A549 (cell line): ENCODE measurements around the gene RSPH6A. TPM values are rescaled to one million over a fixed set of nuclear protein-coding genes. Genes with fewer than 3 reads are reported as not detected.

ENCODE experiments used
- ATAC-seq, 2 experiments: fragments of 200-7000 bp in 1 of 2; fragments of >200 bp in 1 of 2; cut with Nextera tagmentation in 1 of 2; cut with Tn5 transposase in 1 of 2; 3 replicates each; pipeline versions ENCODE4 v1.8.0 to v1.9.1; 2018 to 2020; ENCODE audit warnings: mild to moderate bottlenecking in 1 of 2, moderate library complexity in 1 of 2
- CTCF ChIA-PET: fragments of 300-600 bp; sonication (Branson Sonifier 250); formaldehyde crosslinking; extraction: SDS; loops from one replicate; lab custom pipeline; 2021; ENCODE audit warnings: antibody characterized with exemption, inconsistent platforms; lab: Yijun Ruan, JAX
- POLR2A ChIA-PET: fragments of 350-600 bp; formaldehyde crosslinking; extraction: SDS; loops from one replicate; lab custom pipeline; 2021; ENCODE audit warnings: antibody characterized with exemption, inconsistent platforms; lab: Yijun Ruan, JAX
- DNase-seq, 2 experiments: peaks; one replicate each; pipeline versions ENCODE4 v3.0.0 to v3.0.0-alpha.2; 2011 to 2016; ENCODE audit warnings: low read depth in 1 of 2, low spot score in 1 of 2
- FAIRE-seq: peaks from 2 replicates; lab custom pipeline; 2011; peaks lifted over from hg19 to GRCh38; lab: Jason Lieb, UNC
- H3K27ac ChIP-seq, 2 experiments: fragments of >200 bp; sonication (Bioruptor Twin); formaldehyde crosslinking; 3 replicates each; pipeline ENCODE4 v1.5.1; 2016 to 2017
- H3K4me1 ChIP-seq: fragments of >200 bp; sonication (Bioruptor Twin); formaldehyde crosslinking; 3 replicates; pipeline ENCODE4 v1.6.1; 2016
- H3K4me2 ChIP-seq: fragments of >200 bp; sonication (Bioruptor Twin); formaldehyde crosslinking; 3 replicates; pipeline ENCODE4 v1.6.1; 2016
- H3K4me3 ChIP-seq: fragments of >200 bp; sonication (Bioruptor Twin); formaldehyde crosslinking; 3 replicates; pipeline ENCODE4 v1.5.1; 2016
- H3K9me3 ChIP-seq: fragments of >200 bp; sonication (Bioruptor Twin); formaldehyde crosslinking; 3 replicates; pipeline ENCODE4 v1.6.1; 2016
- CBX2 ChIP-seq: fragments of 200-600 bp; sonication (generic); IDR thresholded peaks from 2 replicates; pipeline ENCODE4 v1.6.1; 2016; ENCODE audit warnings: low read depth, mild to moderate bottlenecking, borderline replicate concordance
- CBX8 ChIP-seq: fragments of 200-600 bp; sonication (generic); IDR thresholded peaks from 2 replicates; pipeline ENCODE4 v1.6.1; 2016
- CEBPB ChIP-seq, 2 experiments: fragments of >200 bp in 1 of 2; sonication (Bioruptor Twin) in 1 of 2; formaldehyde crosslinking in 1 of 2; IDR thresholded peaks; 2 replicates each; pipeline ENCODE4 v1.6.1; 2012 to 2016
- CHD2 ChIP-seq: fragments of 150-350 bp; IDR thresholded peaks from 2 replicates; pipeline ENCODE4 v1.6.1; 2014; ENCODE audit warnings: low read length; ENCODE audit not compliant: partially characterized antibody
- CHD4 ChIP-seq: fragments of 200-600 bp; sonication (generic); IDR thresholded peaks from 2 replicates; pipeline ENCODE4 v1.6.1; 2016; ENCODE audit warnings: antibody characterized with exemption, mild to moderate bottlenecking, borderline replicate concordance
- EHF ChIP-seq: fragments of 250-450 bp; sonication (Bioruptor Pico); IDR thresholded peaks from 2 replicates; pipeline ENCODE4 v1.5.0; 2020; ENCODE audit warnings: mild to moderate bottlenecking
- ESRRA ChIP-seq: fragments of 150-350 bp; IDR thresholded peaks from 2 replicates; pipeline ENCODE4 v1.6.1; 2014; ENCODE audit warnings: mild to moderate bottlenecking, low read length, borderline replicate concordance
- FOXS1 ChIP-seq: fragments of 250-450 bp; sonication (Bioruptor Pico); IDR thresholded peaks from 2 replicates; pipeline ENCODE4 v1.5.0; 2020; ENCODE audit warnings: mild to moderate bottlenecking, moderate library complexity
- HOXA7 ChIP-seq: fragments of 250-450 bp; sonication (Bioruptor Pico); IDR thresholded peaks from 2 replicates; pipeline ENCODE4 v1.5.0; 2020; ENCODE audit warnings: mild to moderate bottlenecking, moderate library complexity
- JUNB ChIP-seq: fragments of >200 bp; sonication (Bioruptor Twin); formaldehyde crosslinking; IDR thresholded peaks from 2 replicates; pipeline ENCODE4 v1.6.1; 2016
- MAX ChIP-seq: IDR thresholded peaks from 2 replicates; pipeline ENCODE4 v1.6.1; 2012
- MYC ChIP-seq: IDR thresholded peaks from 2 replicates; pipeline ENCODE4 v1.6.1; 2012; ENCODE audit warnings: mild to moderate bottlenecking, inconsistent platforms, low read length, improper control_type of control experiment, borderline replicate concordance
- NFE2L2 ChIP-seq: fragments of 150-350 bp; conservative IDR thresholded peaks from 2 replicates; pipeline ENCODE4 v1.6.1; 2014; ENCODE audit warnings: low read length
- NPAS2 ChIP-seq: fragments of 250-450 bp; sonication (Bioruptor Pico); IDR thresholded peaks from 2 replicates; pipeline ENCODE4 v1.8.0; 2022; ENCODE audit warnings: mild to moderate bottlenecking, moderate library complexity, borderline replicate concordance
- NR3C1 ChIP-seq: fragments of >200 bp; sonication (Bioruptor Twin); formaldehyde crosslinking; IDR thresholded peaks from 3 replicates; pipeline ENCODE4 v1.6.1; 2017
- PHF8 ChIP-seq: fragments of 200-600 bp; sonication (generic); IDR thresholded peaks from 2 replicates; pipeline ENCODE4 v1.6.1; 2016; ENCODE audit warnings: low read depth, mild to moderate bottlenecking, antibody characterized with exemption, moderate library complexity, borderline replicate concordance
- POLR2A ChIP-seq: IDR thresholded peaks from 2 replicates; pipeline ENCODE4 v1.6.1; 2012; ENCODE audit warnings: mild to moderate bottlenecking, low read length
- RARB ChIP-seq: fragments of 250-450 bp; sonication (Bioruptor Pico); IDR thresholded peaks from 2 replicates; pipeline ENCODE4 v1.8.0; 2021; ENCODE audit warnings: mild to moderate bottlenecking, moderate library complexity
- REST ChIP-seq: fragments of 200-600 bp; sonication (generic); IDR thresholded peaks from 2 replicates; pipeline ENCODE4 v1.6.1; 2016; ENCODE audit warnings: antibody characterized with exemption, mild to moderate bottlenecking, moderate library complexity
- ZC3H11A ChIP-seq: fragments of 450-650 bp; IDR thresholded peaks from 2 replicates; pipeline ENCODE4 v1.6.1; 2014; ENCODE audit warnings: antibody characterized with exemption, mild to moderate bottlenecking
- ZFP36 ChIP-seq: fragments of 450-650 bp; IDR thresholded peaks from 2 replicates; pipeline ENCODE4 v1.6.1; 2014; ENCODE audit warnings: borderline replicate concordance; ENCODE audit not compliant: partially characterized antibody
- WGBS: methylation state at CpG from one replicate; pipeline ENCODE4 v1.1.6; 2017; ENCODE audit errors: missing lambda C conversion rate; 5-methylcytosine and 5-hydroxymethylcytosine counted together
- polyA plus RNA-seq, 4 experiments: library from polyadenylated mRNA; depleted of rRNA in 3 of 4; stranded (reverse); fragments of >200 nt; fragmentation: RNase III in 1 of 4; extraction: RNeasy Plus Mini Kit Qiagen cat#74134 plus additional on column Dnase treatment in 1 of 4; gene quantifications; 2 replicates in 3 of 4; 3 replicates in 1 of 4; pipeline ENCODE4 v1.2.3, GENCODE V29; 2011 to 2017

RSPH6A gene
- polyA plus RNA-seq, 2 of the 4 experiments (the other 2 are of a cell fraction), result not detected

- no peak for TF ChIP-seq NFE2L2
- TF ChIP-seq CEBPB (IDR thresholded peaks at IDR 0.05), result no peak
These were observed 13.4 kb upstream of the RSPH6A start (continued) for GRCh38 chr19:45828523-45828922.

- ChIA-PET POLR2A (interaction anchor here (1.2 to 1.5 kb wide), 2 partner anchors 10 to 35 kb away, joined by 3 to 5 read pairs; partner anchors contain the start of gene SYMPK), CTCF (interaction anchor here (1.2 to 62.0 kb wide), 3 partner anchors 9 to 55 kb away, joined by 4 to 2204 read pairs (median 38); partner anchors contain the start of genes DMPK, DMWD, RSPH6A and SIX5)
- TF ChIP-seq NR3C1, result no peak
- no peak for TF ChIP-seq ZC3H11A
- TF ChIP-seq POLR2A, result no peak
- Histone ChIP-seq H3K9me3 (no peaks in the 10 kb centered on the region), H3K4me1 (no peaks in the 10 kb centered on the region), H3K4me3 (no peak overlapping the region), H3K27ac (no peak overlapping the region), H3K4me2 (no peak overlapping the region)
- no peak for FAIRE-seq
- WGBS, result 91% methylated on average over 16 of the region's 16 CpGs
- ATAC-seq, result peak; percentile 5 to 45; a peak in 3 of 6 replicates
- no peak for DNase-seq
These were observed 12.5 kb upstream of the RSPH6A start for GRCh38 chr19:45827459-45828093.

GRCh38 chr19:45826934-45827333 is 11.8 kb upstream of the RSPH6A start:
- TF ChIP-seq ESRRA (no peak), MYC (no peak), MAX (no peak)
- DNase-seq (no peak), ATAC-seq (peak in 1 of 2 experiments; percentile 17; a peak in 3 of 6 replicates), FAIRE-seq (no peak)
- H3K4me2 ChIP-seq, result no peak overlapping the region
- POLR2A ChIA-PET, result interaction anchor here (1.5 kb wide), 1 partner anchor 9 kb away, joined by 3 read pairs; no protein-coding TSS in a partner anchor
- no peak overlapping the region for H3K4me3 ChIP-seq
- CTCF ChIA-PET, result interaction anchor here (1.2 to 62.0 kb wide), 4 partner anchors 10 to 56 kb away, joined by 3 to 2204 read pairs (median 21); partner anchors contain the start of genes DMPK, DMWD, RSPH6A and SIX5
- H3K9me3 ChIP-seq, result no peaks in the 10 kb centered on the region
- 82% methylated on average over 8 of the region's 11 CpGs for WGBS
- no peaks in the 10 kb centered on the region for H3K4me1 ChIP-seq
- H3K27ac ChIP-seq, result no peak overlapping the region

- H3K9me3 ChIP-seq, result no peaks in the 10 kb centered on the region
- CTCF ChIA-PET, result interaction anchor here (0.6 to 62.0 kb wide), 6 partner anchors 10 to 170 kb away, joined by 3 to 2204 read pairs (median 4); partner anchors contain the start of genes DMPK, DMWD, FOXA3 and RSPH6A
- H3K4me3 ChIP-seq, result no peak overlapping the region
- WGBS, result 83% methylated on average over 22 of the region's 22 CpGs
- peak in 1 of 2 experiments; percentile 4; a peak in 1 of 6 replicates for ATAC-seq
- TF ChIP-seq MYC (no peak), EHF (CRISPR knock-in tag) (no peak), HOXA7 (CRISPR knock-in tag) (no peak), CHD2 (no peak), NR3C1 (no peak), CBX2 (no peak), JUNB (no peak), FOXS1 (CRISPR knock-in tag) (no peak)
- DNase-seq, result no peak
- no peak overlapping the region for H3K4me2 ChIP-seq
- POLR2A ChIA-PET, result interaction anchor here (1.0 to 1.5 kb wide), 2 partner anchors 8 to 58 kb away, joined by 3 read pairs; partner anchors contain the start of gene SIX5
- H3K4me1 ChIP-seq, result no peaks in the 10 kb centered on the region
- no peak for FAIRE-seq
- H3K27ac ChIP-seq, result no peak overlapping the region
These were observed 11.1 kb upstream of the RSPH6A start for GRCh38 chr19:45825917-45826893.

- Histone ChIP-seq H3K27ac (no peak overlapping the region), H3K9me3 (no peaks in the 10 kb centered on the region), H3K4me2 (no peak overlapping the region), H3K4me3 (no peak overlapping the region), H3K4me1 (no peaks in the 10 kb centered on the region)
- POLR2A ChIA-PET, result interaction anchor here (1.1 kb wide), 1 partner anchor 38 kb away, joined by 4 read pairs; the partner anchor contains the start of gene SYMPK
- no peak for DNase-seq
- no peak for ATAC-seq
- CTCF ChIA-PET, result interaction anchor here (1.3 to 62.0 kb wide), 5 partner anchors 11 to 60 kb away, joined by 5 to 2204 read pairs (median 23); partner anchors contain the start of genes DMPK, DMWD, FOXA3 and RSPH6A
- 93% methylated on average over 8 of the region's 8 CpGs for WGBS
- FAIRE-seq, result no peak
- no peak for TF ChIP-seq CHD2
- no peak for TF ChIP-seq RARB (CRISPR knock-in tag)
- TF ChIP-seq CHD4, result no peak
- TF ChIP-seq REST, result no peak
- TF ChIP-seq NFE2L2, result no peak
- TF ChIP-seq FOXS1 (CRISPR knock-in tag), result no peak
- no peak for TF ChIP-seq NPAS2
- no peak for TF ChIP-seq PHF8
- TF ChIP-seq ZFP36, result no peak
- no peak for TF ChIP-seq CBX8
These were observed 10.1 kb upstream of the RSPH6A start for GRCh38 chr19:45825263-45825605.
